HG02588 (cell line): ENCODE data around the gene CFAP99.
A peak's percentile ranks its signal among the peaks of the same experiment; 100 is the strongest.
"Not testable (repeated sequence)": the region's sequence is repeated elsewhere in the genome, so short reads cannot be mapped to it uniquely, and the experiment has no call there.

Experiments
- ATAC-seq: cut with Tn5 transposase; IDR thresholded peaks from one replicate; pipeline ENCODE4 v1.9.1; 2021; ENCODE audit warnings: mild to moderate bottlenecking, moderate library complexity; ENCODE audit not compliant: unreplicated experiment

Gene CFAP99

DNA sequence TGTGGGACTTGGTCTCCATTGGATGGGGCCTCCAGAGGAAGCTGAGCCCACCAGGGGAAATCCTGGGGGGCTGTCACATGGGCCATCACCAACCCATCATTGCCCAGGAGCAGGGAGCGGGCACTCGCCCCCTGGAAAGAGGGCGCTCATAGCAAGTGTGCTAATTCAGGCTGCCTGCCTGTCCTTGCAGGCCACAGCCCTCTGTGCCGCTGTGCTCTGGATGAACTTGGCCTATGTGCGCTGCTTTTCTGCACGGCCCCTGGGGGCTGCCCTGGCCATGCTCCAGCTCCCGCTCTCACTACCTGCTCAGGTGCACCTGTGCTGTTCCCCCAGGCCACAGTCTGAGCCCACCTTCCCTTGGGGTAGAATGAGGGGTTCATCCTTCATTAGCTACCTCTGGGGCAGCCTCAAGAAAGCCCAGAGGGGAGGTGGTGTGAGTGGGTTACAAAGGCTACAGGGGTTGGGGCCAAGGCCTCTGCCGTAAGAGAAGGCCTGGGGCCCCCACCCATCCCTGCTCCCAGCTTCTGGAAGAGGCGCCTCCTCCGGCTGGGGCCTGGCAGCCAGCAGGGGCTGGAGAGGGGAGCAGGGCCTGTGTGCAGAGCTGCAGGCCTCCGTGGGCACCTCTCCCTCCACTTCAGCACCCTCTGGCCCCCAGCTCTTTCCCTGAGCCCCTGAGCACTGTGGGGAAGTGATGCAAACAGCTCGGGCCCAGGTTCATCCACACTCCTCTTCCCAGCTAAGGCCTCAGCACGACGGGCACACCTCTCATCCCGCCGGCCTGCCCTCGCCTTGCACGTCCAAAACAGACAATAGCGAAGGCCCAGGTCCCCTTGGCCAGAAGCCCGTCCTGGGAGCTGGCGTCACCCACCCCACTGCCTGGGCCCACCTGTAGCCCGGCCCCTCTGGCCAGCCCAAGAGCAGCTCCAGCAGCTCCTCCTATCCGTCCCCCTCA is 8.9 kb downstream of the CFAP99 start:
- ATAC-seq, result no peak

GRCh38 chr4:2428496-2429213 is 9.9 kb downstream of the CFAP99 start:
- no peak for ATAC-seq

GRCh38 chr4:2429945-2430757 is 11.4 kb downstream of the CFAP99 start:
- not testable (repeated sequence) for ATAC-seq

- no peak for ATAC-seq
These were observed 13.2 kb downstream of the CFAP99 start for GRCh38 chr4:2432004-2432403.

- ATAC-seq, result no peak
These were observed 14.3 kb downstream of the CFAP99 start for GRCh38 chr4:2432991-2433530.

- ATAC-seq, result no peak
These were observed 15.0 kb downstream of the CFAP99 start for GRCh38 chr4:2433609-2434350.

- ATAC-seq, result no peak
These were observed 15.7 kb downstream of the CFAP99 start for GRCh38 chr4:2434420-2434819.

DNA sequence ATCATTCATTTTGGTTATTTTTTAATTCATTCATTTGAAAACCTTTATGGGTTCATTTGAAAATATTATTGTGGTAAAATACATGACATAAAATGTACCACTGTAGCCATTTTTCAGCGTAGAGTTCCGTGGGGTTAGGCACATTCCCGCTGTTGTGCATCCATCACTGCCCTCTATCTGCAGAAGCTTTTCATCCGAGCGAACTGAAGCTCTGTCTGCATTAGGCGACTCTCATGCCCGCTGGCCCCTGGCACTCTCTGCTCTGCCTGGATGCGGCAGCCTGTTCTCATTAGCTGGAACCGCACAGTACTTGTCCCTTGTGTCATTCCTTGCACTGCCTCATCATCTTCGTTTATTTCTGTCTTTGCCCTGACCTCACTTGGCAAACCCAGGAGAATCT is 17.5 kb downstream of the CFAP99 start:
- ATAC-seq, result no peak

DNA sequence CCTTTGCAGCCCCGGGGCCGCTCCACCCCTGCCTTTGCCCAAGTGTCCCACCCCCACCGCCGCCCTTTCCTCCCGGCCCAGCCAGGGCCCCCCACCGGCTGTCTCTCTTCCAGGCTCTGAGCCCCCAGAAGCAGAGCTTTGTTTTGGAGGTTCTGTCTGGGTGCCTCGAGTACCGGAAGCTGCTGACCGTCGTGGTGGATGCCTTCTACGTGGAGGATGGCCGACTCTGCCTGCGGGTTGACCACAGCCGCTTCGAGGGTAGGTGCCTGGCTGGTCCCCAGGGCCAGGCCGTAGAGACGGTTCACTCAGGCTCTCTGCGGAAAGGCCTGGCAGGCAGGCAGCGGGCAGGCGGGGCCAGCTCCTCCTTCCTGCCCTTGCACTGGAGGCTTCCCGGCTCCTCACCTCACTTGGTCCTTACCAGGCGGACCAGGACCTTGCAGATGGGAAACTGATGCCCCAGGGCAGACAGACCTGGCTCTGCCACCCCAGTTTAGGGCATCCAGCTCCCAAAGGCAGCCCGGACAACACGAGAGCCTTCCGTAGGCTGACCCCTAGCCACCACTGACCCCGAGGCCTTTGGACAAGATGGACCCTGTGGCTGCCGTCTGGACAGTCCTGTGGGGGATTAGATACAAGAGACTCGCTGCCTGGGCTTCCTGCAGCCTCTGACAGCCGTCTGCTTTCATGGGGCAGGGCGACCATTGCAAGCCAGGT is 18.2 kb downstream of the CFAP99 start:
- ATAC-seq, result no peak

DNA sequence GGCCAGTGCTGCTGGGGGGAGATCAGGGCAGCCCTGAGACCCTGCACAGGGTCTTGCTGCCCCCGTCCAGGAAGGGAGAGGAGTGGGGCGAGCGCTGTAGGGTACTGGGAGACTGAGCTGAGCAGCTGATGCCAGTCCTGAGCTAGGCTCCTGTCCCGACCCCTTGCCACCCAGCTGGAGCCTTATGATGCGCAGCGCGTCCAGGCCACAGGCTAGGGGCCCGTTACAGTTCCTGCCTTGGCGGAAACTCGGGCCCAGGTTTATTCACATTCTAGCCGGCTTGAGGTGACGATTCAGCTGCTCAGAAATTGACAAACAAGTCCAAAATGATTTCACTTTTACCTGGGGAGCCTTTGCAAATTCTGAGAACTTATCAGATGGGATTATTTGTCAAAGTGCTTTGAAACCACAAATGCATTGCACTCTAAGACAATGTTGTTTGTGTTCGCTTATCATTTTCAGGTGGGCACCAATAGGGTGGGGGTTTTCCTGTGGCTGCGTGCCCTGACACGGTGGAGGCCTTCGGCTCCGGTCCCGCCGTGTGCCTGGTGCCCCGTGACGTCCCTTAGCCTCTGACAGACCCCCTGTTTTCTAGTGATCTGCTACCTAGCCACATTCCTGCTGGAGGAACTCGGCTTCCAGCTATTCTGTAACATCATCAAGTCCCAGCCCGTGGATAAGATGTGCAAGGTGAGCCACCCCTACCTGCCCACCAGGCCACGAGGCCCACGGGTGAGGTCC is 18.9 kb downstream of the CFAP99 start:
- no peak for ATAC-seq

GRCh38 chr4:2438822-2439718 is 20.3 kb downstream of the CFAP99 start:
- ATAC-seq, result no peak

- ATAC-seq, result peak; percentile 81
These were observed 22.8 kb downstream of the CFAP99 start for GRCh38 chr4:2441393-2442174.

GRCh38 chr4:2442175-2442993 is 23.6 kb downstream of the CFAP99 start:
- ATAC-seq, result no peak

- ATAC-seq, result no peak
These were observed 24.4 kb downstream of the CFAP99 start for GRCh38 chr4:2443061-2443730.

DNA sequence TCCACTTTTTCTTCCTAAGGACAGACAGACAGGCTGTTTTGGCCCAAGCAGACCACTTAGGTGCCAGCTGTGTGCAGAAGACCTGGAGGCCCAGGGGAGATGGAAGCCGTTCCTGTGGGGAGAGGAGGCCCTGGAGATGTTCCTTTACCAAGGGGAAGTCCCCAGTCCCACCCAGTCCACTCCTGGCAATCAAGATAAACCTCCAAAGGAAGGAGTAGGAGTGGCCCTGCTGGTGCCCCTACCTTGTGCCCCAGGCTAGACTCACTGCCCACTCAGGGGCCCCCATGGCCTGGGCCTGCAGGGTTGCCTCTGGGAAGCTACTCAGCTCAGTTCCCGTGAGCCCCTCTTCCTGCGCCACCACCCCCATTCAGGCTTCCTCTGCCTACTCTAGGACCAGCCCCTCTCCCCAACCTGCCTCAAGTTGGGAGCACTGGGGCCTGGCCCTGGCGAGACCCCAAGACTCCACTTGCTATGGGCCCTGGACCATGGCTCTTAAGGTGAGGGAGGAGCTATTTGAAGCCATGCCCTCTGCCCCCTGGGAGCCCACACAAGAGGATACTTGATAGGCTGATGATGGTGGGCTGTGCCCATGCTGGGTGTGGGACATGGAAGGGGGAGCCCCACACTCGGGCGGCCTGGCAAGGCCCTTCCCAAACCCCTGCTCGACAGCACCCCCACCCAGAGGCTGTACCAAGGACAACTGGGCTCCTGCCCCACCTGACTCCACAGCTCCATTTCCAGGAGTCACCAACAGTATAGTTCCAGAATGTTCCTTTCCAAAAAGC is 25.4 kb downstream of the CFAP99 start:
- ATAC-seq, result no peak
